NAMALWA (cell line): Measurements from ENCODE around the gene EXOC4.

Experiments used
- DNase-seq: peaks from one replicate; pipeline ENCODE4 v3.0.0-alpha.2; 2015; ENCODE audit warnings: low spot score

EXOC4 gene

DNA sequence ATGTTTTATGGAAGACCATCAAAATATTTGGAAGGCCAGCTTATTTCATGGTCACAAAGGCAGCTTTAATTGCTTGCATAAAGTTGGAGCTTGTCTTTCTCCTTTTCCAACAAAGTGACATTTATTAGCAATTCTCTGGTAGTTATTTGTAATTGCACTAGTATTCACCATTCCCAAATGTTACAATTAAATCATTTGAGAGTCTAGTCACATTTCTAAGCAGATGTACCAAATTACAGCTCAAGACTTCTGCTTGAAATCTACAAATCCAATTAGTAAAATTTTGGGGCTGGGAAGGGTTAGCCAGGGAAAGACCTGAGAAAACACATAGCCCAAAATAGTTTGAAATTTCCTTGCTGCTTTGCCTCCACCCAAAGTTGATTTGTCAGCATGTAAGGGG lies 498.2 kb downstream of the EXOC4 start:
- DNase-seq: no peak

DNA sequence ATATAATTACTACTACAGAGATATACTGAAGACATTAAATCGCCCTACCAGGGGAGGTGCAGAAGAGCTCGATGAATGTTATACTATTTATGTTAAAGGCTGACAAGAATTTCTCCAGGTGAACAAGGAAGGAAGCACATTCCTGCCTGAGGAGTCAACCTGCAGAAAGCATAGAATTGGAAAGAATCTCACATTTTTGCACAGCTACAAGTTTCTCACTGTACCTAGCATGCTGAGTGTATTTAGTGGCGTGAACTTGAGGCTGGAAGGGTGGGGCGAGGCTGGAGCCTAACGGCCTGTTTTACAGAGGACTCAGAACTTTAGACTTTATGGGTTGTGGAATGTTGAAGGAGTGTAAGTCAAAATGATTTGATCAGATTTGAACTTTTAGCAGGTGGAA lies 500.6 kb downstream of the EXOC4 start:
- DNase-seq: no peak

DNA sequence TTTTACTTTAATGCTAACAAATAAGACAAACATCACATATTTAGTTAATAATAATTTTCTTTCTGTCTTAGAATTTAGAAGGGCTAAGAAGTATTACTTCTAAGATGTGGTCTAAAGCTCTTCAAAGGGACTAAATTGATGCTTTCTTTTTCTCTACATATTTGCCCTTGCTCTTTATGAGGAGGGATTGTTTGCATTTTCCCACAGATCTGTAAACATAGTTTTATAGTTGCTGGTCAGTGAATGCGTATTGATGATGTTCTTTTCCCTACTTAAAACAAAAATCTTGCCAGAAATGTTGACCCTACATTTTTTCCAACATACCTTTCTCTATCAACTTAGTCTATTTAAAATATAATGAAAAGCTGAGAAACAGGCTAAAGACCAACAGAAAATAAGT lies 501.8 kb downstream of the EXOC4 start:
- DNase-seq: no peak

DNA sequence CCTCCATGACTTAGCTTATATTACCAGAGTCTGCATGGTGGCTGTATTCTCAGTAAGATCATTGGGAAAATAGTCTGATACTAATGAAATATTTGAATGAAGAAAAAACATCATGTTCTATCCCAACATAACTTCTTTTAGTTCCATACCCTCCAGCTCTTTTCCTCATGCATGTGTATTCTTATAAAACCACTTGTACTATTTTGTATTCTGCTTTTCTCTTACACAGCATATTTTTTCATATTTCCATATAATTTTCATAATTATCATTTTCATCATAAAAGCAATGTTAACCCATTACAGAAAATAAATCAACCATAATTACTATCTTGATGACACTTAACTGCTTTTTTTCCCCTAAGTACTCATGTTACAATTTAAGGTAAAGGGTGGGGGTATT lies 503.0 kb downstream of the EXOC4 start:
- no peak for DNase-seq

DNA sequence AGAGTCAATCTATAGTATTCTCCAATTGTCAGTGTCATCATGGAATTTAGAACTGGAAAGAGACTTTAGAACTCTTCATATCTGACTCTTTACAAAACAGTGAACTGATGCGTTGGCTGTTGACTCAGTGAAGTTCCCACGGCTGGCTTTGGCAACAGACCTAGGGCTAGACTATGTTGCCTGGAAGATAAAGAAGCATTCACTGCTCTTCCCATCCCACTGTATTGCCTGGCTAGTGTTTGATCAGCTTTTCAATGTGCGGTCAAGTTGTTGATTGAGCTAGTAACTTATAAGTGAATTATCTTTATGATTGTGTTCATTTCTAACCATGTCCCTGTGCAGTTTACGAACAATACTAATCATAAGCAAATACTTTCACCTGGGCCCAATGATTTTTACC lies 508.6 kb downstream of the EXOC4 start:
- DNase-seq: no peak

DNA sequence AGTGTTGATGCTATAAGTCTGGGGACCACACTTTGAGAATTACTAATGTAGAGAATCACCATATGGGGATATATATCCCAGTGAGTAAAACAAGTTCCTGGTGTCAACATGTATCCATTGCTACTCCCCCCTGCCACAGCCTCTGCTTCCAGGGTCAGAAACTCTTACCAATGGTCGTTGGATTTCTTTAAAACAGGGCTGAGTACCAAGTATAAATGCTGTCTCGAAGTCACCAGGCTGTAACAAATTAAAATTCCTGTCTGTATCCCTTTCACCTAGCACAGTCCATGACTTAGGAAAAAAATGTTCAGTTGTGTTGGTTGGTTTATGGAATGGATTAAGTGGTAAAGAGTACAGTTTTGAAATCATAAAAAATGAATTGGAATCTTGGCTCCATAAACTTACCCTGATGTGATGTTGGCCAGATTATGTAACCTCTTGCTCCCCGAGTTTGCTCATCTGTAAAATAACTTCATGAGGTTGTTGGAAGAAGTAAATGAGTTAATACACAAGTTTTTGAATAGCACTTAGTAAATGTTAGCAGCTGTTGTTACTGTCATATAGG lies 510.3 kb downstream of the EXOC4 start:
- DNase-seq: no peak

DNA sequence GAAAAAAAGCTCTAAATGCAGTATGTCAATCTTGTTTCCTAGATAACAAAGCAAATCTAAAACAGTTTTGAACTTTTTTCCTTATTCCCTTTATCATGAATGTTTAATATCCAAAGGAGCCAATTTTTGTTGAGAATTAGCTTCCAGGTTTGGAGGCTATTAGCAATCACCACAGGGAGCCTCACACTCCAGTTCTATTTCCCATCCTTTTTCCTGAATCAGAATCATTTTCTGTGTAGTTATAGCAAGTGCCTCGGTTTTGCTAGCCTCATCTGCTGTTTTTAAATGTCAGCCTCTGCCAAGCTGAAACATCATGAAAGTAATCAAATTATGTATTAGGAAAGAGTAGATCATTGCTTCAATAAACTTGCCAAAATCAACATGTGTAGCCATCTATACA lies 516.8 kb downstream of the EXOC4 start:
- DNase-seq: no peak

DNA sequence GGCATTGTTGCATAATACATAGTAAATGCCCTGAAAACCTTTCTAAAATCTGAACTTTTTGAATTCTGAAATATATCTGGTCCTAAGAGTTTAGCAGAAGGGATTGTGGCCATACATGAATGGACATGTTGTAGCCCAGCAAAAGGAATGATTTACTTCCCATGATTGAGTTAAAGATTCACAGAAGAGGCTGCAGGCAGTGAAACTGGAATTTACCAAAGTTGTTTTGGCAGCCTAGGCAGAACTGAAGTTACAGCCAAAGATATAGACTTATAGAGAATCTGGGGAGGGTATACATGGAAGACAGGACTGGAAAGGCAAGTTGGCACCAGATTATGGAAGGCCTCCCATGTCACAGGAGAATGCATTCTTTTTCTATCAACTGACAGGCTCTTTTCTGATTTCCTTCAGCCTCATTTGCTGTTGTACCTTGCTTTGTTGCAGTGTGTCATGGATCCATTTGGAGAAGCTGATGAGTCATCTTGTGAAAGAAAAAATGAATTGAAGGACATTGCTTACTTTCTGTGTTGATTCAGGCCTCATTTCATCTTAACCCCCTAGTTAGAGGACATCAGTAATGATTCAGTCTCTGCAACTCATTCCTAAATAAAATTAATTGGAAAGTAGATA lies 518.1 kb downstream of the EXOC4 start:
- no peak for DNase-seq

DNA sequence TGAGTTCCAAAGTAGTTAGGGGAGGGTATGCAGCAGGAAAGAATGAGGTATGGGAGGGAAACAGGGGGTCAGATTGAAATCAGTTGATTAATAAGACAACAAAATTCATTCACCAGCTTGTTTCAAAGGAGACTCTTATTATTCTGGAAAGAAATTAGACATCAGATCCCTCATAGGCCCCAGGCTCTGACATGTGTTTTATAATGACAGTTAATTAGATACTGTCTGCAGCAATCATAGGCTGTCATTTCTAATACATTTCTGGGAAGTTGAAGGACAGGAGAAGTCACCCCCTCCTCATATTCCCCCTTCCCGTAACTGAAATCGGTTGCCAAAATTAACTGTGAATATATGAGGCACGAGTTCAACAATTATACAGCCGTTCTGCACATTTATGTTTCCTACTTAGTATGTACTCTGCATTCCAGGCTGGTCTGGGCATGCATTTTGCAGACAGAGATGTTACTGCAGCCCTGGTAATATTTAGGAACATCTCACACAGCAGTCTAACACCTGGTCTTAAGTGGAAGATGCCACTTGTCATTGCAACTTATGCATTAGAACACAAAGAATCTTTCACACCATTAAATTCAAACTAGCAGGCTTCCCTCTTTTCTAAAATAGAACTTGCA lies 519.0 kb downstream of the EXOC4 start:
- no peak for DNase-seq

DNA sequence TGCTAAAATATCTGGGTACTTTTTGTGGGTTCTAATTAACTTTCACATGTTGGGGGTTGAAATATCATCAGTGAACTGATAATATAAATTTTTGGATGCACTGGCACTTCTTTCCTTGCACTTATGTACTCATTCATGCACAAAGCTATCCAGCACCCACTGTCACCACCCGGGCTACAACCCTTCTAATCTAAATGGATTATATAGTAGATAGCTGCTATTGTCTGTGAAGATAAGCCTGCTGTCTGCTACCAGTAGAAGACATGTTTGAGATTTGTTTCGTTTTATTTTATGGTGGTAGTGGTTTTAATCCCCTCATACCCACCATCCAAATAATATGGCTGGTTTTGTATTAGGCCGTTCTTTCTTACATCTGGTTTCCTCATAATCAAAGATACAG lies 520.7 kb downstream of the EXOC4 start:
- no peak for DNase-seq

DNA sequence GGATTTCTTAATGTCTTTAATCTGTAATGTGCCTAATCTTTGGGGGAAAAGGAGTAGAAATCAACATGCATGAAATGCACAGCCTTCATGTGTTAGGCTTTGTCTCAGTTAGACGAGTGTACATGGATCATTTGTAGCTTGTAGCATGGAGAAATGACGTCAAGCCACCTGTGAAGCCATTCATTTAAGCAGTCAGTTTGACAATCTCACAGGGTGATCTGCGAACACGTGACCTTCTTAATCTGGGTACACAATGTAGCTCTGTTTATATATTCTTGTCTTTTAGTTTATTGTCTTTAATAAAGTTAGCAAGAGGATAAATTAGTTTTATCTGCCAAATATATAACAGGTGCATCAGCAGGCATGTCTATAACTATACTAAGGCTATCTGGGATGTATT lies 522.3 kb downstream of the EXOC4 start:
- DNase-seq: no peak

DNA sequence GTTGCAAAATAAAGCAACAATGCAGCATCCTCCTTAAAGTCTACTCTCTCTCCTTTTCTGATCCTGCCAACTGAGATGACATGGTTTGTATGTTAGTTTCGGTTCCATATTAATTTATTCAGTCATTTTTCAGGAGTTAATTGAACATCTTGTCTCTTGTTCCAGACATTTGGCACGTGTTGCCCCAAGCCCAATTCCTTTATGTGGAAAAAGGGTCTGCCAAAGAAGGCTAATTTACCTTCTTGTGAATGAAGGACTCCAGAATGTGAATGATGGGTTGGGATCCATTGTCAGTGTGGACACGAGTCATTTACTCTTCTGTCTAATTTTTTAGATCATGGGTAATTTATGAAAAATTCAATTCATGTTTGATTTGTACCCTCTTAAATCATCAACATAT lies 523.4 kb downstream of the EXOC4 start:
- no peak for DNase-seq

DNA sequence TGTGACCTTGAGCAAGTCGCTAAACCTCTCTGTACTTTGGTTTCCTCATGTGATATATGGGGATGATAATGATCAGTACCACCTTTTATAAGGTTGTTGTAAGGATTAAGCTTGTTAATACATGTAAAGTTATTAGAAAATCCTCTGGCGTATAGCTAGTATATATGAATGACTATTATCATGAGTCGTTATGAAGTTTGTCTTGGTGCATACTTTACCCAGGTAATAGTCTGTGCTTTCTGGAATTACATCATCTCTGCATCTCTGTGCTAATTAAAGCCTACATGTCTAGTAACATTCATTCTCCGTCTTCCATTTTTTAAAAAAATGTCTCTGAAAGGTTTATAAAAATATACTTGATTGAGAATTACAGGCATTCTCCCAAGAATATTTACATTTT lies 524.8 kb downstream of the EXOC4 start:
- DNase-seq: no peak

DNA sequence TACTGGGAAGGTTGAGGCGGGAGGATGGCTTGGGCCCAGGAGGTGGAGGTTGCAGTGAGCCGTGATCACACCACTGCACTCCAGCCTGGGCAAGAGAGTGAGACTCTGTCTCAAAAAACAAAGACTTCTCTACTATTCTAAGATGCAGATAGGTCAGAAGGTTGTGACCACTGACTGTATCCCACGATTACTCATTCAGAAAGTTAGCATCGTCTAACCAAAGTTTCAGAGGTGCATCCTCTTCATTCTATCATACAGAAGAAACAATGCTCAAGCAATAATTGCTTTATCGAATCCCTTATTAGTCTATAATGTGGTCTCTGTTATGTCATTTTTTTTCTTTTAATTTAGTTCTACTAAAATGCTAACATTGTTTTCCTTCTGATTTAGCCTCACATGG lies 525.6 kb downstream of the EXOC4 start:
- DNase-seq: no peak

DNA sequence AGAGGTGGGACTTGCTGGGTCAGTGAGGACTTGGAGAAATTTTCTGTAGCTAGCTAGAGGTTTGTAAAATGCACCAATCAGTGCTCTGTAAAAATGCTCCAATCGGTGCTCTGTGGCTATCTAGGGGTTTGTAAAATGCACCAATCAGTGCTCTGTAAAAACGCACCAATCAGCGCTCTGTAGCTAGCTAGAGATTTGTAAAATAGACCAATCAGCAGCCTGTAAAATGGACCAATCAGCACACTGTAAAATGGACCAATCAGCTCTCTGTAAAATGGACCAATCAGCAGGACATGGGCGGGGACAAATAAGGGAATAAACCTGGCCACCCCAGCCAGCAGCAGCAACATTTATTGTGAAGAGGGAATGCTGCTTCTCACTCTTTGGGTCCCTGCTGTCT lies 526.7 kb downstream of the EXOC4 start:
- peak; percentile 29 for DNase-seq

DNA sequence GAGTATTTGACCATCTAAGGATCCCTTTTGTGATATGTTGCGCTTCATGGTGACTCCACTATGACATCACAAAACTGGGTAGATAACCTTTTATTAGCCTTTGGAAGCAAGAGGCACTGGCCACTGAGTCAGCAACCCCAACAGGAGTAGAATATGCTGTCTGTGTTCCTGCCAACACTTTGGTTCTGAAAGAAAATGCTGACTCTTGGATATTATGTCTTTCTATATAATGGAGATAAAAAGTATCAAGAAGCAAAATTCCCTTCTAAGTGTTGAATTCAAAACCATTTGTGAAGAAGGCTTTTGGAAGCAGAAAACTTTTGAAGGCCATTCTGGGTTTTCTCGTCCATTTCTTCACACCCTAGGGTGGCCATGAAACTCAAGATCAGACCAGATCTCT lies 528.0 kb downstream of the EXOC4 start:
- no peak for DNase-seq

DNA sequence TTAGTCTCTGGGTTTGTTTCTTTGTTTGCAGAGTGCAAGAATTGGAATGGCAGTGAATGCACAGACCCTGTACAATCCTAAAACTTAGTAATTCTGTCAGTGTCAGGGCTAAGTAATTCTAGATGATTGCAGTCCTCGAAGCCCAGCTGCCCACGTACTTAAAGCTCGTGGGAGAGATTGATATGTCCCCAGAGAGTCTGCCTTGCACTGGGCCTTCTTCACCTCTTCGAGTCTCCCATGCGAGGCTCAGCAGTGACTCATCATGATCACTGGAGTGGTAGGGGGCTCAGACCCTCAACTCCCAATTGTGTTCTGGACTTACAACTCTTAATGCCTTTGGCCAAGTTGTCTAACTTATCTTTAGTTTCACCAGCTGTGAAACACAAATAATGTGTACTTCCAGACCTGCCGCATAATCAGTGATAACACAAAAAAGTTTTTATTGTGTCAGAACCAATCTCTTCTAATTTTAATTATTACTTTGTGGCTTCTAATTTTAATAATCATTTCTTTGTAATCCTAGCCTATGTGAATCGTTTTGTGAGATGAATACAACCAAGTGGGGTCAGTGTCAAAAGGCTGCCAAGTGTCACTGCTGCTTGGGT lies 528.7 kb downstream of the EXOC4 start:
- DNase-seq: no peak

DNA sequence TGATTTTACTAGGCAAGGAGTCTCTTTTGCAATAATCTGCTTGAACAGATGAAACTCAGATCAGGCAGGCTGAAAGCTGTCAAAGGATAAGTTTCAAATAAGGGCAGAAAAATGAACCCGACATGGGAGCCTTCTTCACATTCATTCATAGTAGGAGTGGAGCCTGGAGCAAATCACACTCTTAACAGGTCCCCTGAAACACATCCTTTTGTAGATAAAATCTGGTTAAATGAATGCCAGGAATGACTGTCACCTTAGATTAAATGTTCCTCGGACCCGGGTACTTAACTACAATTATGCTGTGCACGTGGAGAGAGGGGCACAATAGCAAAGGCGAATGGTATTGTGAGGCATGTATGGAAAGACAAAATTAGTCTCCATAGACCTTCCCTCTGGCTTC lies 529.6 kb downstream of the EXOC4 start:
- no peak for DNase-seq

DNA sequence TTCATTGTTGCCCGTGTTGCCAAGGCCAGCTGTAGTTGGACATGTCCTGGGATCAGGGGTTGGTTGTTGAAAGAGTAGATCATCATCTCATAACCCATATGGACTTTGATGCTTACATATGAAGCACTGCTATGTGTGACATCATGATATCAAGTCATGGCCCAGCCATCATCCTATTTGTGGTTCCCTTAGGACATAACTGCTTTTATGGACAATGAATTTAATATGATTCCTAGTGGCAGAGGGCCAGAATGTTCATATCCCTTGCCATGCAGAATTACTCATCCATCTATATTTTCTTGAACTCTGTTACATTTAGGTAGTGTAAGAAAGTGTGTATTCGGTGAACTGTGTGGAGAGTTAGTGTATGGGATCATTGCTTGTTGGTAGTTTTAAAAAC lies 530.4 kb downstream of the EXOC4 start:
- no peak for DNase-seq

DNA sequence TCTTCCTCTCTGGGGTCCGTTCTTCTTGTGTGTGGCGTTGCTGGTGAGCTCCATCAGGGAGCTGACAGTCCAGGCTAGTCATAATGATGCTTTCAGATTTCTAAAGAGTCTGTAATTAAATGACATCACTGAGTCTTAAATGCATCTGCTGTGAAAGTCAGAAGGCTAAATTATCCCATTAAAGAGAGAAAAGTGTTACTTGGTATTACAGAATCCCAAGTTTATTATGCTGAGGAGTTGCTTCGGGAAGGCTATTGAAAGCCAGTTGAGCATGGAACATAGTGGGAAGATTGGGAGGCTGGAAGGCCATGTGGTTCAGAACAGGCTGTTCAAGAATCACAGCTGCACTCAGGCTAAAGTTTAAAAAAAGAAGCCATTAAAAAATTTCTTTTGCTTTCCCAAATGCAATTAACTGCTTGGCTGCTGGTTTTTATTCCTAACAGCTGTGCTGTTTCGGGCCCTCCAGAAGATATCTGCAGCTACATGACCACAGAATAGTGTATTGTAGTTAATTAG lies 531.7 kb downstream of the EXOC4 start:
- no peak for DNase-seq

DNA sequence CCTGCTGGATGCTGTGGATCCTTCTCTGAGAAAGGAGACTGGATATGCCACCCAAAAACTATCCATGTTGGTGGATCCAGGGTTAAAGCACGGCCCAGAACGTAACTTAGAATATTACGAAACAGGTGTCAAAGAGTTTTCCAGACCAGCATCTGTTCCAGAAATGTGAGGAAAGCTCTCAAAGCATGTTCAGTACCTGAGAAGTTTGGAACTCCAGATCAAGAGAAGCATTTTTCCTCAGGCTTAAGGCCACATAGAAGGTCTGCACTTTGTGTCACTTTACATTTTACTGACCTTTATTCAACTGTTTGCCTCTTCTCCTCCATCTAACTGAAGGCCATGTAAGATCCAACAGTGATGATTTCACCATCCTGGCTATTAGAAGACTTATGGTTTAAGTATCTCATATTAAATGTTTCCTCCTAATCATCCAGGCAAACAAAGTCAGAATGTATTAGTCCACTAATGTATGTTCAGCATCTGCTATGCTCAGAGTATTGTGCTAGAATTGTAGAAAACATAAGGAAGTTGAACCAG lies 533.6 kb downstream of the EXOC4 start:
- DNase-seq: no peak

DNA sequence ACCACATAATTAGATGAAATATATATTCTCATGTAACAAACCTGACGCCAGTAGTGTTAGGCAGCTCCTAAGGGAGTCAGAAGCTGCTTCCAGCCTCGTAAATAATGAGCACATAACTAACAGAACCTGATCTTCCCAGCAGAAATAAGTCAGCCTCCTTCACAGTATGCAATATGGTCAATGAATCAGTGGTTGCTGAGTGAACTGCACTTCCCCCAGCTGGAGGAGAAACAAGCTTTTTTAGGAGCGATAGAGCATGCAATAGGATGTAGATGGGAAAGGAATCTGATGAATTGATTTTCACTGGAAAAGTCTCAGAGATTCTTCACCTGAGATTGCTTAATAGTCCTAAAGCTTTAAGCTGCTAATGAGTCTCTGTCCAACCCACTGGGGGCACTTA lies 537.1 kb downstream of the EXOC4 start:
- no peak for DNase-seq

DNA sequence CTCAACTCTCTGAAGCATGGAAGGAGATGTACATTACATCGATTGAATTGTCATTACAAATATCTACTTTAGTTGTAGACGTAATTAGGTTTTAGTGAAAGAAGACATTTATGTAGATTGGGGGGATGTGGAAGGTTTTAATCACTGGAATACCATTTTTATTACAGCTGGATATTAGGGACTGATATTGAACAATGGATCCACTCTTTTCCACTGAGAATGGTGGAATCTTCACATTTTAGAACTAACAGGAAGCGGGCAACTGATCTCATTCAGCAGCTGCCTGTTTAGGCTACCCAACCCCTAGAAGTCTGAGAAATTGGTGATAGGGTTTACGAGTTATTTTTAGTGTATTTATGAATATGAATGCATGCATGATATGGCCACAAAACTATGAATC lies 538.0 kb downstream of the EXOC4 start:
- no peak for DNase-seq
